Naive thymus-derived CD4-positive, alpha-beta T cell (primary cell): Measurements from ENCODE around the gene AFTPH. TPM values are rescaled to one million over a fixed set of nuclear protein-coding genes. Genes with fewer than 3 reads are reported as not detected.

Source experiments
- ATAC-seq: fragments of 150-1000 bp; cut with Tn5 transposase; 2 replicates; pipeline ENCODE4 v1.10.0; 2021; ENCODE audit warnings: mild to moderate bottlenecking, moderate library complexity
- CTCF ChIA-PET: fragments of 350-600 bp; sonication (Branson Sonifier 250); formaldehyde crosslinking; loops from one replicate; lab custom pipeline; 2021; ENCODE audit warnings: antibody characterized with exemption; lab: Charles Lee
- POLR2A ChIA-PET: fragments of 350-600 bp; sonication (Branson Sonifier 250); formaldehyde crosslinking; loops from one replicate; lab custom pipeline; 2021; ENCODE audit warnings: antibody characterized with exemption, inconsistent platforms; lab: Charles Lee
- DNase-seq, 9 donors: peaks; one replicate each; pipeline versions ENCODE4 v3.0.0 to v3.0.0-alpha.2; 2020 to 2022; ENCODE audit warnings: mixed read lengths in 1 of 9
- H3K27ac ChIP-seq: one replicate; pipeline ENCODE4 v1.7.0; 2013; ENCODE audit warnings: mild to moderate bottlenecking, low read depth, low read length, moderate library complexity
- H3K27me3 ChIP-seq, 2 donors: one replicate each; pipeline ENCODE4 v1.7.0; 2013; ENCODE audit warnings: low read length in 2 of 2, mild to moderate bottlenecking in 2 of 2, moderate library complexity in 2 of 2; ENCODE audit not compliant: control insufficient read depth in 2 of 2, insufficient read depth in 2 of 2
- H3K36me3 ChIP-seq, 3 experiments: 1 replicate in 2 of 3; 2 replicates in 1 of 3; pipeline ENCODE4 v1.7.0; 2013; ENCODE audit warnings: low read length in 3 of 3, mild to moderate bottlenecking in 3 of 3, moderate library complexity in 1 of 3; ENCODE audit not compliant: insufficient read depth in 3 of 3, control insufficient read depth in 2 of 3
- H3K4me1 ChIP-seq, 2 donors: one replicate each; pipeline ENCODE4 v1.7.0; 2013; ENCODE audit warnings: low read length in 2 of 2, mild to moderate bottlenecking in 2 of 2, moderate library complexity in 1 of 2; ENCODE audit not compliant: control insufficient read depth in 2 of 2, insufficient read depth in 2 of 2
- H3K4me3 ChIP-seq: 2 replicates; pipeline ENCODE4 v1.7.0; 2013; ENCODE audit warnings: mild to moderate bottlenecking, low read length
- H3K9me3 ChIP-seq, 3 experiments: 1 replicate in 2 of 3; 2 replicates in 1 of 3; pipeline ENCODE4 v1.7.0; 2013; ENCODE audit warnings: low read length in 3 of 3; ENCODE audit not compliant: control insufficient read depth in 2 of 3
- H3K27ac Mint-ChIP-seq, 9 donors: one replicate each; pipeline ENCODE4 v1.8.0; 2020 to 2022; ENCODE audit warnings: mixed read lengths in 9 of 9, mild to moderate bottlenecking in 8 of 9, moderate library complexity in 5 of 9, inconsistent platforms in 2 of 9
- H3K27me3 Mint-ChIP-seq, 5 donors: one replicate each; pipeline ENCODE4 v1.8.0; 2021 to 2022; ENCODE audit warnings: mixed read lengths in 5 of 5, mild to moderate bottlenecking in 1 of 5
- H3K36me3 Mint-ChIP-seq, 5 donors: one replicate each; pipeline ENCODE4 v1.8.0; 2020 to 2022; ENCODE audit warnings: mixed read lengths in 5 of 5, mild to moderate bottlenecking in 3 of 5, inconsistent platforms in 1 of 5
- H3K4me1 Mint-ChIP-seq, 7 donors: one replicate each; pipeline ENCODE4 v1.8.0; 2020 to 2022; ENCODE audit warnings: mixed read lengths in 7 of 7, mild to moderate bottlenecking in 3 of 7, inconsistent platforms in 1 of 7
- H3K4me3 Mint-ChIP-seq, 10 donors: one replicate each; pipeline ENCODE4 v1.8.0; 2020 to 2022; ENCODE audit warnings: mild to moderate bottlenecking in 10 of 10, mixed read lengths in 10 of 10, moderate library complexity in 6 of 10, inconsistent platforms in 2 of 10
- H3K9me3 Mint-ChIP-seq, 11 donors: one replicate each; pipeline ENCODE4 v1.8.0; 2020 to 2022; ENCODE audit warnings: mixed read lengths in 11 of 11, mild to moderate bottlenecking in 4 of 11, inconsistent platforms in 1 of 11, moderate library complexity in 1 of 11
- intact Hi-C, 2 donors: fragments of 100-400 bp; cut with micrococcal nuclease; formaldehyde crosslinking; loops; one replicate each; pipeline ENCODE4 v1.15.1; 2023
- polyA plus RNA-seq, 2 donors: library from polyadenylated mRNA; unstranded; fragments of 300-500 nt; fragmentation: Illumina TruSeq; gene quantifications; one replicate each; pipeline ENCODE4 v1.2.3, GENCODE V29; 2021
- total RNA-seq, 6 experiments: library from RNA in 5 of 6; stranded (reverse) in 5 of 6; gene quantifications; 1 replicate in 5 of 6; 2 replicates in 1 of 6; pipeline ENCODE4 v1.2.3 and lab custom pipeline; 2021 to 2026

Gene AFTPH
- total and polyA plus RNA-seq, 7 experiments from 2014 or later, result 19.7 to 46.2 (median 36.0) TPM

GRCh38 chr2:64608867-64609226 lies 84.7 kb downstream of the AFTPH start:
- intact Hi-C loops, result loop anchor here (1.0 to 10.0 kb wide), 8 partner anchors 35 to 497 kb away; partner anchors contain the start of genes AFTPH (in 1 of the 2), CEP68 (in 1 of the 2), PELI1 (in 1 of the 2) and SERTAD2 (in 1 of the 2)
- H3K27ac ChIP-seq, result peak overlapping the region; percentile 52
- ATAC-seq (peak; percentile 3), DNase-seq (no peak)
- no peaks in the 10 kb centered on the region for H3K36me3 ChIP-seq
- H3K4me3 ChIP-seq, result peak overlapping the region; percentile 55
- no peaks in the 10 kb centered on the region for H3K9me3 ChIP-seq
- ChIA-PET POLR2A (interaction anchor here (0.7 to 2.1 kb wide), 11 partner anchors 10 to 487 kb away, joined by 3 to 6 read pairs (median 3); no protein-coding TSS in a partner anchor), CTCF (interaction anchor here (0.6 to 1.5 kb wide), 3 partner anchors 10 to 256 kb away, joined by 3 read pairs; no protein-coding TSS in a partner anchor)
- H3K4me1 Mint-ChIP-seq, result peaks cover 0 to 33% (median 21%) of the 10 kb centered on the region in 7 donors
- H3K36me3 Mint-ChIP-seq, result peaks cover 0 to 9% (median 0%) of the 10 kb centered on the region in 5 donors
- H3K4me3 Mint-ChIP-seq, result peak overlapping the region; percentile 72 to 85 (median 80)
- H3K4me1 ChIP-seq, result peaks cover 17 to 27% of the 10 kb centered on the region in 2 donors
- peak overlapping the region in 8 of 9 donors; percentile 54 to 91 (median 78) for H3K27ac Mint-ChIP-seq
- H3K27me3 ChIP-seq, result no peaks in the 10 kb centered on the region
- peaks cover 0 to 10% (median 0%) of the 10 kb centered on the region in 11 donors for H3K9me3 Mint-ChIP-seq
- H3K27me3 Mint-ChIP-seq, result peaks cover 0 to 24% (median 0%) of the 10 kb centered on the region in 5 donors

GRCh38 chr2:64609227-64609941 lies 85.3 kb downstream of the AFTPH start:
- H3K27me3 ChIP-seq, result no peaks in the 10 kb centered on the region
- H3K4me1 ChIP-seq, result peaks cover 17 to 27% of the 10 kb centered on the region in 2 donors
- DNase-seq, result peak; percentile 49 to 85 (median 78)
- Mint-ChIP-seq H3K4me1 (peaks cover 0 to 33% (median 21%) of the 10 kb centered on the region in 7 donors), H3K9me3 (peaks cover 0 to 5% (median 0%) of the 10 kb centered on the region in 11 donors), H3K27ac (peak overlapping the region in 8 of 9 donors; percentile 51 to 82 (median 66)), H3K4me3 (peak overlapping the region; percentile 61 to 86 (median 72)), H3K36me3 (peaks cover 0 to 4% (median 0%) of the 10 kb centered on the region in 5 donors), H3K27me3 (peaks cover 0 to 24% (median 0%) of the 10 kb centered on the region in 5 donors)
- H3K4me3 ChIP-seq, result peak overlapping the region; percentile 66
- CTCF ChIA-PET, result interaction anchor here (0.6 to 1.5 kb wide), 4 partner anchors 9 to 255 kb away, joined by 3 read pairs; no protein-coding TSS in a partner anchor
- POLR2A ChIA-PET, result interaction anchor here (0.8 to 2.1 kb wide), 9 partner anchors 11 to 222 kb away, joined by 3 to 6 read pairs (median 3); no protein-coding TSS in a partner anchor
- intact Hi-C loops, result loop anchor here (1.0 to 10.0 kb wide), 8 partner anchors 35 to 497 kb away; partner anchors contain the start of genes AFTPH (in 1 of the 2), CEP68 (in 1 of the 2), PELI1 (in 1 of the 2) and SERTAD2 (in 1 of the 2)
- H3K9me3 ChIP-seq, result no peaks in the 10 kb centered on the region
- H3K36me3 ChIP-seq, result no peaks in the 10 kb centered on the region
- ATAC-seq, result peak; percentile 81
- peak overlapping the region; percentile 64 for H3K27ac ChIP-seq

GRCh38 chr2:64609942-64610281 lies 85.8 kb downstream of the AFTPH start:
- POLR2A ChIA-PET, result interaction anchor here (0.8 to 1.4 kb wide), 5 partner anchors 29 to 222 kb away, joined by 3 to 4 read pairs (median 3); no protein-coding TSS in a partner anchor
- Histone ChIP-seq H3K9me3 (no peaks in the 10 kb centered on the region), H3K4me3 (peak overlapping the region; percentile 66), H3K36me3 (no peaks in the 10 kb centered on the region), H3K4me1 (peaks cover 17 to 27% of the 10 kb centered on the region in 2 donors), H3K27me3 (no peaks in the 10 kb centered on the region), H3K27ac (peak overlapping the region; percentile 64)
- no peak for DNase-seq
- peak overlapping the region; percentile 59 to 86 (median 67) for H3K4me3 Mint-ChIP-seq
- peak overlapping the region in 8 of 9 donors; percentile 51 to 82 (median 70) for H3K27ac Mint-ChIP-seq
- peaks cover 0 to 24% (median 0%) of the 10 kb centered on the region in 5 donors for H3K27me3 Mint-ChIP-seq
- peaks cover 0 to 33% (median 21%) of the 10 kb centered on the region in 7 donors for H3K4me1 Mint-ChIP-seq
- no peak for ATAC-seq
- no peaks in the 10 kb centered on the region for H3K9me3 Mint-ChIP-seq
- CTCF ChIA-PET, result interaction anchor here (0.6 to 1.3 kb wide), 2 partner anchors 9 to 19 kb away, joined by 3 read pairs; no protein-coding TSS in a partner anchor
- intact Hi-C loops, result loop anchor here (1.0 to 10.0 kb wide), 8 partner anchors 34 to 498 kb away; partner anchors contain the start of genes AFTPH (in 1 of the 2), CEP68 (in 1 of the 2), PELI1 (in 1 of the 2) and SERTAD2 (in 1 of the 2)
- H3K36me3 Mint-ChIP-seq, result no peaks in the 10 kb centered on the region

- H3K36me3 Mint-ChIP-seq, result no peaks in the 10 kb centered on the region
- peaks cover 0 to 33% (median 21%) of the 10 kb centered on the region in 7 donors for H3K4me1 Mint-ChIP-seq
- intact Hi-C loops, result no loop called here
- Histone ChIP-seq H3K27ac (no peak overlapping the region), H3K36me3 (no peaks in the 10 kb centered on the region), H3K4me3 (no peak overlapping the region), H3K4me1 (peaks cover 17 to 27% of the 10 kb centered on the region in 2 donors), H3K9me3 (no peaks in the 10 kb centered on the region), H3K27me3 (no peaks in the 10 kb centered on the region)
- ATAC-seq, result no peak
- peak overlapping the region in 4 of 9 donors; percentile 31 to 73 (median 66) for H3K27ac Mint-ChIP-seq
- CTCF ChIA-PET, result no interaction called here
- peak overlapping the region in 9 of 10 donors; percentile 15 to 86 (median 63) for H3K4me3 Mint-ChIP-seq
- no peak for DNase-seq
- POLR2A ChIA-PET, result interaction anchor here (1.2 to 1.4 kb wide), 2 partner anchors 41 to 159 kb away, joined by 3 to 4 read pairs; no protein-coding TSS in a partner anchor
- H3K9me3 Mint-ChIP-seq, result no peaks in the 10 kb centered on the region
- peaks cover 0 to 27% (median 0%) of the 10 kb centered on the region in 5 donors for H3K27me3 Mint-ChIP-seq
Measured at GRCh38 chr2:64610316-64610855, 86.3 kb downstream of the AFTPH start.

- no peak overlapping the region for H3K27ac Mint-ChIP-seq
- no peak for ATAC-seq
- POLR2A ChIA-PET, result no interaction called here
- H3K27me3 Mint-ChIP-seq, result peaks cover 0 to 27% (median 0%) of the 10 kb centered on the region in 5 donors
- Histone ChIP-seq H3K27ac (no peak overlapping the region), H3K4me3 (no peak overlapping the region), H3K27me3 (no peaks in the 10 kb centered on the region), H3K9me3 (no peaks in the 10 kb centered on the region), H3K36me3 (no peaks in the 10 kb centered on the region), H3K4me1 (peaks cover 7 to 13% of the 10 kb centered on the region in 2 donors)
- peaks cover 5 to 16% (median 8%) of the 10 kb centered on the region in 7 donors for H3K4me1 Mint-ChIP-seq
- intact Hi-C loops, result no loop called here
- no peaks in the 10 kb centered on the region for H3K9me3 Mint-ChIP-seq
- DNase-seq, result peak in 1 of 9 donors; percentile 18
- CTCF ChIA-PET, result interaction anchor here (0.5 kb wide), 1 partner anchor 56 kb away, joined by 3 read pairs; no protein-coding TSS in a partner anchor
- no peak overlapping the region for H3K4me3 Mint-ChIP-seq
- H3K36me3 Mint-ChIP-seq, result no peaks in the 10 kb centered on the region
Measured at GRCh38 chr2:64612575-64613195, 88.6 kb downstream of the AFTPH start.
